T-cell (primary cell): ENCODE measurements around the gene NCKAP5L. TPM values are rescaled to one million over a fixed set of nuclear protein-coding genes. Genes with fewer than 3 reads are reported as not detected.
"Not testable (repeated sequence)": the region's sequence is repeated elsewhere in the genome, so short reads cannot be mapped to it uniquely, and the experiment has no call there.

Experiments
- ATAC-seq, 4 experiments: fragments of 200-7000 bp in 3 of 4; fragments of 150-1000 bp in 1 of 4; cut with Tn5 transposase; replicated peaks in 1 of 4; 1 replicate in 3 of 4; 2 replicates in 1 of 4; pipeline ENCODE4 v1.10.0; 2021; ENCODE audit warnings: moderate library complexity in 3 of 4, mild to moderate bottlenecking in 2 of 4, moderate number of reproducible peaks in 1 of 4
- CTCF ChIA-PET, 2 donors: fragments of 300-600 bp; sonication (Branson Sonifier 250); formaldehyde crosslinking; loops; one replicate each; lab custom pipeline; 2022; ENCODE audit warnings: antibody characterized with exemption in 2 of 2; lab: Charles Lee
- POLR2A ChIA-PET, 2 donors: fragments of 300-600 bp; sonication (Branson Sonifier 250); formaldehyde crosslinking; loops; one replicate each; lab custom pipeline; 2022; ENCODE audit warnings: antibody characterized with exemption in 2 of 2; lab: Charles Lee
- DNase-seq, 35 experiments: peaks; one replicate each; pipeline versions ENCODE4 v3.0.0 to v3.0.0-alpha.2; 2013 to 2023
- H3K27ac ChIP-seq: one replicate; pipeline ENCODE4 v1.5.1; 2013; ENCODE audit warnings: low read length
- H3K27me3 ChIP-seq, 2 experiments: replicated peaks in 1 of 2; 1 replicate in 1 of 2; 2 replicates in 1 of 2; pipeline versions ENCODE4 v1.6.1 to v1.7.0; 2013; ENCODE audit warnings: low read length in 1 of 2, mixed read lengths in 1 of 2; ENCODE audit not compliant: control insufficient read depth in 2 of 2, insufficient read depth in 2 of 2; ENCODE audit errors: extremely low read depth in 1 of 2
- H3K36me3 ChIP-seq, 2 donors: 1 replicate in 1 of 2; 2 replicates in 1 of 2; pipeline versions ENCODE4 v1.6.1 to v1.7.0; 2013; ENCODE audit warnings: low read length in 1 of 2; ENCODE audit not compliant: control insufficient read depth in 2 of 2, insufficient read depth in 1 of 2; ENCODE audit errors: extremely low read depth in 1 of 2
- H3K4me1 ChIP-seq, 2 experiments: 1 replicate in 1 of 2; 2 replicates in 1 of 2; pipeline versions ENCODE4 v1.6.1 to v1.7.0; 2013; ENCODE audit warnings: low read length in 2 of 2, mixed read lengths in 1 of 2; ENCODE audit not compliant: insufficient read depth in 2 of 2, control insufficient read depth in 1 of 2; ENCODE audit errors: extremely low read depth in 1 of 2
- H3K4me3 ChIP-seq, 2 donors: 1 replicate in 1 of 2; 2 replicates in 1 of 2; pipeline versions ENCODE4 v1.5.1 to v1.7.0; 2013; ENCODE audit warnings: mild to moderate bottlenecking in 2 of 2, low read length in 1 of 2, moderate library complexity in 1 of 2; ENCODE audit not compliant: control insufficient read depth in 1 of 2; ENCODE audit errors: extremely low read depth in 1 of 2
- H3K9me3 ChIP-seq: 2 replicates; pipeline ENCODE4 v1.7.0; 2013
- H3K27ac Mint-ChIP-seq, 2 donors: one replicate each; pipeline ENCODE4 v1.8.0; 2020 to 2021; ENCODE audit warnings: mild to moderate bottlenecking in 2 of 2, mixed read lengths in 2 of 2
- H3K27me3 Mint-ChIP-seq, 2 donors: one replicate each; pipeline ENCODE4 v1.8.0; 2021 to 2022; ENCODE audit warnings: mixed read lengths in 2 of 2
- H3K36me3 Mint-ChIP-seq: one replicate; pipeline ENCODE4 v1.8.0; 2021; ENCODE audit warnings: mixed read lengths
- H3K4me1 Mint-ChIP-seq, 3 donors: one replicate each; pipeline ENCODE4 v1.8.0; 2020 to 2022; ENCODE audit warnings: mixed read lengths in 3 of 3, mild to moderate bottlenecking in 1 of 3
- H3K4me3 Mint-ChIP-seq, 3 donors: one replicate each; pipeline ENCODE4 v1.8.0; 2020 to 2022; ENCODE audit warnings: mild to moderate bottlenecking in 3 of 3, mixed read lengths in 3 of 3, moderate library complexity in 3 of 3
- H3K9me3 Mint-ChIP-seq, 3 donors: one replicate each; pipeline ENCODE4 v1.8.0; 2020 to 2022; ENCODE audit warnings: mixed read lengths in 3 of 3
- WGBS: methylation state at CpG from one replicate; pipeline ENCODE4 v1.1.5; 2013; ENCODE audit warnings: missing lambda C conversion rate; ENCODE audit not compliant: insufficient coverage; 5-methylcytosine and 5-hydroxymethylcytosine counted together
- total RNA-seq, 35 experiments: library from RNA in 6 of 35; stranded (reverse) in 6 of 35; fragments of 120-200 nt in 1 of 35; gene quantifications; one replicate each; pipeline versions ENCODE4 v1.2.1 to v1.2.4 and lab custom pipeline; 2013 to 2026

The NCKAP5L gene
- total RNA-seq, 5 donors from 2014 or later (not counting 1 experiment from before 2014, with no cell fraction given) = 11.1 to 12.9 (median 12.6) TPM

- CTCF ChIA-PET = no interaction called here
- no peak for DNase-seq
- Mint-ChIP-seq H3K4me3 (no peak overlapping the region), H3K27me3 (peaks cover 0 to 2% of the 10 kb centered on the region in 2 donors), H3K27ac (no peak overlapping the region), H3K36me3 (no peaks in the 10 kb centered on the region), H3K9me3 (peaks cover 0 to 9% (median 0%) of the 10 kb centered on the region in 3 donors), H3K4me1 (no peaks in the 10 kb centered on the region)
- Histone ChIP-seq H3K4me3 (no peak overlapping the region), H3K27ac (no peak overlapping the region), H3K4me1 (no peaks in the 10 kb centered on the region), H3K9me3 (no peaks in the 10 kb centered on the region), H3K36me3 (no peaks in the 10 kb centered on the region), H3K27me3 (no peaks in the 10 kb centered on the region)
- POLR2A ChIA-PET = interaction anchor here in 1 of 2 donors (0.9 kb wide), 1 partner anchor 120 kb away, joined by 3 read pairs; no protein-coding TSS in a partner anchor
- no peak for ATAC-seq
- WGBS = 83% methylated on average over 1 of the region's 3 CpGs
Observed at GRCh38 chr12:49873361-49873934, 45.2 kb upstream of the NCKAP5L start.

GRCh38 chr12:49872781-49873181 lies 44.6 kb upstream of the NCKAP5L start:
- no peaks in the 10 kb centered on the region for H3K36me3 Mint-ChIP-seq
- ATAC-seq = no peak
- Histone ChIP-seq H3K27me3 (no peaks in the 10 kb centered on the region), H3K36me3 (no peaks in the 10 kb centered on the region), H3K9me3 (no peaks in the 10 kb centered on the region), H3K4me1 (no peaks in the 10 kb centered on the region), H3K27ac (no peak overlapping the region), H3K4me3 (no peak overlapping the region)
- POLR2A ChIA-PET = interaction anchor here in 1 of 2 donors (0.9 kb wide), 1 partner anchor 121 kb away, joined by 3 read pairs; no protein-coding TSS in a partner anchor
- DNase-seq = no peak
- H3K4me3 Mint-ChIP-seq = no peak overlapping the region
- peaks cover 0 to 2% (median 0%) of the 10 kb centered on the region in 3 donors for H3K9me3 Mint-ChIP-seq
- no peak overlapping the region for H3K27ac Mint-ChIP-seq
- H3K4me1 Mint-ChIP-seq = peaks cover 0 to under 1% (median 0%) of the 10 kb centered on the region in 3 donors
- CTCF ChIA-PET = no interaction called here
- 81% methylated on average over 6 of the region's 6 CpGs for WGBS
- H3K27me3 Mint-ChIP-seq = peaks cover 0 to 2% of the 10 kb centered on the region in 2 donors

- ATAC-seq (no peak), DNase-seq (no peak)
- H3K27ac ChIP-seq = no peak overlapping the region
- H3K27me3 ChIP-seq = peaks cover 0 to 2% of the 10 kb centered on the region in 2 experiments
- H3K4me3 ChIP-seq = no peak overlapping the region
- peaks cover 0 to 2% of the 10 kb centered on the region in 2 donors for H3K27me3 Mint-ChIP-seq
- no peaks in the 10 kb centered on the region for H3K36me3 Mint-ChIP-seq
- H3K27ac Mint-ChIP-seq = no peak overlapping the region
- H3K4me1 ChIP-seq = no peaks in the 10 kb centered on the region
- H3K9me3 Mint-ChIP-seq = no peaks in the 10 kb centered on the region
- peaks cover 0 to 2% (median 0%) of the 10 kb centered on the region in 3 donors for H3K4me1 Mint-ChIP-seq
- ChIA-PET CTCF (no interaction called here), POLR2A (interaction anchor here in 1 of 2 donors (0.5 kb wide), 1 partner anchor 295 kb away, joined by 3 read pairs; no protein-coding TSS in a partner anchor)
- no peaks in the 10 kb centered on the region for H3K36me3 ChIP-seq
- no peaks in the 10 kb centered on the region for H3K9me3 ChIP-seq
- H3K4me3 Mint-ChIP-seq = no peak overlapping the region
- 90% methylated on average over 4 of the region's 5 CpGs for WGBS
Observed at GRCh38 chr12:49872381-49872780, 44.2 kb upstream of the NCKAP5L start.

GRCh38 chr12:49871811-49872251 lies 43.6 kb upstream of the NCKAP5L start:
- ChIA-PET POLR2A (interaction anchor here in 1 of 2 donors (0.5 kb wide), 1 partner anchor 295 kb away, joined by 3 read pairs; no protein-coding TSS in a partner anchor), CTCF (interaction anchor here in 1 of 2 donors (0.5 kb wide), 1 partner anchor 368 kb away, joined by 6 read pairs; no protein-coding TSS in a partner anchor)
- H3K9me3 Mint-ChIP-seq, H3K4me3 Mint-ChIP-seq, H3K36me3 Mint-ChIP-seq, DNase-seq, H3K4me3 ChIP-seq, H3K4me1 Mint-ChIP-seq, ATAC-seq, H3K9me3 ChIP-seq, H3K27ac ChIP-seq, H3K27ac Mint-ChIP-seq, H3K27me3 ChIP-seq, H3K4me1 ChIP-seq, H3K27me3 Mint-ChIP-seq, H3K36me3 ChIP-seq: not testable (repeated sequence)
- WGBS = 87% methylated on average over 3 of the region's 8 CpGs

GRCh38 chr12:49871263-49871561 lies 43.0 kb upstream of the NCKAP5L start:
- Mint-ChIP-seq H3K4me1 (peaks cover 0 to 2% (median 0%) of the 10 kb centered on the region in 3 donors), H3K27ac (no peak overlapping the region), H3K9me3 (no peaks in the 10 kb centered on the region), H3K36me3 (no peaks in the 10 kb centered on the region), H3K4me3 (no peak overlapping the region), H3K27me3 (peaks cover 0 to 2% of the 10 kb centered on the region in 2 donors)
- CTCF ChIA-PET = no interaction called here
- Histone ChIP-seq H3K4me1 (peaks cover 0 to 6% of the 10 kb centered on the region in 2 experiments), H3K27ac (no peak overlapping the region), H3K4me3 (no peak overlapping the region), H3K27me3 (peaks cover 0 to 14% of the 10 kb centered on the region in 2 experiments), H3K9me3 (no peaks in the 10 kb centered on the region), H3K36me3 (no peaks in the 10 kb centered on the region)
- 86% methylated on average over 4 of the region's 4 CpGs for WGBS
- ATAC-seq = no peak
- POLR2A ChIA-PET = no interaction called here
- no peak for DNase-seq

- H3K36me3 Mint-ChIP-seq = no peaks in the 10 kb centered on the region
- POLR2A ChIA-PET = no interaction called here
- ATAC-seq (no peak), DNase-seq (no peak)
- CTCF ChIA-PET = no interaction called here
- Histone ChIP-seq H3K36me3 (no peaks in the 10 kb centered on the region), H3K27ac (no peak overlapping the region), H3K4me1 (peaks cover 0 to 6% of the 10 kb centered on the region in 2 experiments), H3K4me3 (no peak overlapping the region), H3K9me3 (no peaks in the 10 kb centered on the region), H3K27me3 (peaks cover 0 to 17% of the 10 kb centered on the region in 2 experiments)
- no peak overlapping the region for H3K4me3 Mint-ChIP-seq
- no CpG with 5 or more reads among the region's 11 CpGs for WGBS
- H3K27ac Mint-ChIP-seq = no peak overlapping the region
- H3K9me3 Mint-ChIP-seq = no peaks in the 10 kb centered on the region
- peaks cover 0 to 2% of the 10 kb centered on the region in 2 donors for H3K27me3 Mint-ChIP-seq
- peaks cover 0 to 2% (median 0%) of the 10 kb centered on the region in 3 donors for H3K4me1 Mint-ChIP-seq
Observed at GRCh38 chr12:49870501-49871262, 42.5 kb upstream of the NCKAP5L start.
